HepG2 (cell line): ENCODE measurements around the gene PMEL.

Source experiments
- ERF ChIP-seq: IDR thresholded peaks from 2 replicates; pipeline ENCODE4 v1.6.1; 2018; ENCODE audit warnings: missing biosample characterization, missing genetic modification reagents
- POLR2A ChIP-seq, 2 experiments: IDR thresholded peaks; 2 replicates each; pipeline ENCODE4 v1.6.1; 2011; ENCODE audit warnings: low read depth in 2 of 2, low read length in 2 of 2, mild to moderate bottlenecking in 1 of 2, moderate library complexity in 1 of 2; ENCODE audit not compliant: insufficient read depth in 1 of 2
- TBX2 ChIP-seq: sonication (generic); formaldehyde crosslinking; IDR thresholded peaks from 2 replicates; pipeline ENCODE4 v1.5.0; 2020; ENCODE audit warnings: missing genetic modification reagents, mild to moderate bottlenecking, borderline replicate concordance
- ZNF234 ChIP-seq: sonication (generic); formaldehyde crosslinking; conservative IDR thresholded peaks from 2 replicates; pipeline ENCODE4 v1.5.1; 2020; ENCODE audit warnings: mild to moderate bottlenecking, missing genetic modification reagents
- ZNF501 ChIP-seq: sonication (generic); formaldehyde crosslinking; IDR thresholded peaks from 2 replicates; pipeline ENCODE4 v1.5.1; 2020; ENCODE audit warnings: mild to moderate bottlenecking, moderate library complexity, missing genetic modification reagents
- ZNF839 ChIP-seq: sonication (generic); formaldehyde crosslinking; IDR thresholded peaks from 2 replicates; pipeline ENCODE4 v1.4.0; 2020; ENCODE audit warnings: missing genetic modification reagents, mild to moderate bottlenecking, borderline replicate concordance
- TF ChIP-seq, protein P1 (sequence below): sonication (generic); formaldehyde crosslinking; IDR thresholded peaks from 2 replicates; pipeline ENCODE4 v1.4.0; 2020; ENCODE audit warnings: missing genetic modification reagents
- TF ChIP-seq, protein P2 (sequence below): IDR thresholded peaks from 2 replicates; pipeline ENCODE4 v1.6.1; 2016
- TF ChIP-seq, protein P3 (sequence below): sonication (generic); formaldehyde crosslinking; IDR thresholded peaks from 2 replicates; pipeline ENCODE4 v1.4.0; 2020; ENCODE audit warnings: mild to moderate bottlenecking, low read depth, missing genetic modification reagents

DNA sequence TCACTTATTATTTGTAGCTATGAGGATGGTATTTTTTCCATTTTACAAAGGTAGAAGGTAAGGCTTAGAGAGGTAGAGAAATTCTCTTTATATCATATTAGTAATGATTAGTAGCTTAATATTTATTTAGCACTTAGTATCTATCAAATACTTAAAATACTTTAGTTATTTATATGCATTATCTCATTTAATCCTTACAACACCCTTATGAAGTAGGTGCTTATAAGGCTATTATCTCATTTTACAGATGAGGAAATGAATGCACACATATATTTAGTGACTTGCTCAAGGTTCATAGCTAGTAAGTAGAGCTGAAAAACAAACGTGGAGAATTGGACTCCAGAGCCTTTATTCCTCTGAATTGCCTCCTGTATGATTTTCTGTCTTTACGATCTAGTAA is 19.0 kb upstream of the PMEL start:
- no peak for TF ChIP-seq POLR2A (IDR thresholded peaks at IDR 0.05; ENCODE audit: insufficient read depth in 1 of 2, low read depth in 2 of 2, low read length in 2 of 2)
- no peak for TF ChIP-seq ERF (CRISPR knock-in tag)
- no peak for TF ChIP-seq TBX2 (CRISPR knock-in tag)
- TF ChIP-seq, protein P1, sequence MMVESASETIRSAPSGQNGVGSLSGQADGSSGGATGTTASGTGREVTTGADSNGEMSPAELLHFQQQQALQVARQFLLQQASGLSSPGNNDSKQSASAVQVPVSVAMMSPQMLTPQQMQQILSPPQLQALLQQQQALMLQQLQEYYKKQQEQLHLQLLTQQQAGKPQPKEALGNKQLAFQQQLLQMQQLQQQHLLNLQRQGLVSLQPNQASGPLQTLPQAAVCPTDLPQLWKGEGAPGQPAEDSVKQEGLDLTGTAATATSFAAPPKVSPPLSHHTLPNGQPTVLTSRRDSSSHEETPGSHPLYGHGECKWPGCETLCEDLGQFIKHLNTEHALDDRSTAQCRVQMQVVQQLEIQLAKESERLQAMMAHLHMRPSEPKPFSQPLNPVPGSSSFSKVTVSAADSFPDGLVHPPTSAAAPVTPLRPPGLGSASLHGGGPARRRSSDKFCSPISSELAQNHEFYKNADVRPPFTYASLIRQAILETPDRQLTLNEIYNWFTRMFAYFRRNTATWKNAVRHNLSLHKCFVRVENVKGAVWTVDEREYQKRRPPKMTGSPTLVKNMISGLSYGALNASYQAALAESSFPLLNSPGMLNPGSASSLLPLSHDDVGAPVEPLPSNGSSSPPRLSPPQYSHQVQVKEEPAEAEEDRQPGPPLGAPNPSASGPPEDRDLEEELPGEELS, result no peak
- no peak for TF ChIP-seq ZNF501 (CRISPR knock-in tag)
- TF ChIP-seq, protein P2, sequence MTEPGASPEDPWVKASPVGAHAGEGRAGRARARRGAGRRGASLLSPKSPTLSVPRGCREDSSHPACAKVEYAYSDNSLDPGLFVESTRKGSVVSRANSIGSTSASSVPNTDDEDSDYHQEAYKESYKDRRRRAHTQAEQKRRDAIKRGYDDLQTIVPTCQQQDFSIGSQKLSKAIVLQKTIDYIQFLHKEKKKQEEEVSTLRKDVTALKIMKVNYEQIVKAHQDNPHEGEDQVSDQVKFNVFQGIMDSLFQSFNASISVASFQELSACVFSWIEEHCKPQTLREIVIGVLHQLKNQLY (CRISPR knock-in tag), result no peak
- no peak for TF ChIP-seq ZNF234 (CRISPR knock-in tag)
- TF ChIP-seq ZNF839, result no peak
- TF ChIP-seq, protein P3, sequence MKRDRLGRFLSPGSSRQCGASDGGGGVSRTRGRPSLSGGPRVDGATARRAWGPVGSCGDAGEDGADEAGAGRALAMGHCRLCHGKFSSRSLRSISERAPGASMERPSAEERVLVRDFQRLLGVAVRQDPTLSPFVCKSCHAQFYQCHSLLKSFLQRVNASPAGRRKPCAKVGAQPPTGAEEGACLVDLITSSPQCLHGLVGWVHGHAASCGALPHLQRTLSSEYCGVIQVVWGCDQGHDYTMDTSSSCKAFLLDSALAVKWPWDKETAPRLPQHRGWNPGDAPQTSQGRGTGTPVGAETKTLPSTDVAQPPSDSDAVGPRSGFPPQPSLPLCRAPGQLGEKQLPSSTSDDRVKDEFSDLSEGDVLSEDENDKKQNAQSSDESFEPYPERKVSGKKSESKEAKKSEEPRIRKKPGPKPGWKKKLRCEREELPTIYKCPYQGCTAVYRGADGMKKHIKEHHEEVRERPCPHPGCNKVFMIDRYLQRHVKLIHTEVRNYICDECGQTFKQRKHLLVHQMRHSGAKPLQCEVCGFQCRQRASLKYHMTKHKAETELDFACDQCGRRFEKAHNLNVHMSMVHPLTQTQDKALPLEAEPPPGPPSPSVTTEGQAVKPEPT, result no peak
